PFSK-1 (cell line): ENCODE data around the gene ZCCHC14.

Experiments used
- POLR2AphosphoS5 ChIP-seq: IDR thresholded peaks from 2 replicates; pipeline ENCODE4 v1.6.1; 2012; ENCODE audit warnings: low read depth, mild to moderate bottlenecking, control low read depth, low read length, moderate library complexity
- REST ChIP-seq, 2 experiments: IDR thresholded peaks; 2 replicates each; pipeline versions ENCODE4 v1.6.1 to v1.8.0; 2011 to 2012; ENCODE audit warnings: low read depth in 2 of 2, low read length in 2 of 2, control low read depth in 1 of 2, inconsistent platforms in 1 of 2, mild to moderate bottlenecking in 1 of 2, moderate library complexity in 1 of 2; ENCODE audit not compliant: insufficient read depth in 1 of 2

- TF ChIP-seq REST (IDR thresholded peaks at IDR 0.05; ENCODE audit: insufficient read depth in 1 of 2, low read depth in 2 of 2, low read length in 2 of 2) (no peak), POLR2AphosphoS5 (no peak)
Measured at GRCh38 chr16:87501117-87501516, 8.3 kb upstream of the ZCCHC14 start.
